ENCODE data around the gene ADSS1.

Gene ADSS1

GRCh38 chr14:104700225-104700651, 23.8 kb upstream of the ADSS1 start:
- DNase-seq: no peak

GRCh38 chr14:104700747-104701217, 23.2 kb upstream of the ADSS1 start:
- DNase-seq: no peak

GRCh38 chr14:104701383-104702076, 22.5 kb upstream of the ADSS1 start:
- no peak for DNase-seq

- DNase-seq: no peak
Observed at GRCh38 chr14:104702106-104702505, 21.9 kb upstream of the ADSS1 start.

GRCh38 chr14:104702673-104703072, 21.4 kb upstream of the ADSS1 start:
- DNase-seq: no peak

GRCh38 chr14:104703269-104703668, 20.8 kb upstream of the ADSS1 start:
- no peak for DNase-seq

- no peak for DNase-seq
Observed at GRCh38 chr14:104704252-104704651, 19.8 kb upstream of the ADSS1 start.

GRCh38 chr14:104705340-104706047, 18.5 kb upstream of the ADSS1 start:
- DNase-seq: no peak

GRCh38 chr14:104706733-104707607, 17.1 kb upstream of the ADSS1 start:
- no peak for DNase-seq

- DNase-seq: no peak
Observed at GRCh38 chr14:104707608-104708595, 16.1 kb upstream of the ADSS1 start.

- peak; percentile 84 for DNase-seq
Observed at GRCh38 chr14:104708606-104709268, 15.3 kb upstream of the ADSS1 start.

- DNase-seq: no peak
Observed at GRCh38 chr14:104709387-104710039, 14.5 kb upstream of the ADSS1 start.

GRCh38 chr14:104710071-104710735, 13.8 kb upstream of the ADSS1 start:
- no peak for DNase-seq

GRCh38 chr14:104712881-104713734, 10.9 kb upstream of the ADSS1 start:
- DNase-seq: no peak

- DNase-seq: no peak
Observed at GRCh38 chr14:104714066-104714465, 10.0 kb upstream of the ADSS1 start.

- no peak for DNase-seq
Observed at GRCh38 chr14:104714681-104715080, 9.3 kb upstream of the ADSS1 start.

GRCh38 chr14:104715416-104715815, 8.6 kb upstream of the ADSS1 start:
- DNase-seq: no peak

GRCh38 chr14:104715871-104716270, 8.2 kb upstream of the ADSS1 start:
- DNase-seq: no peak

GRCh38 chr14:104717137-104717536, 6.9 kb upstream of the ADSS1 start:
- DNase-seq: no peak
